Fibroblast of pulmonary artery (primary cell): Measurements from ENCODE around the gene S100A1.
A peak's percentile ranks its signal among the peaks of the same experiment; 100 is the strongest.

Source experiments
- DNase-seq: peaks from one replicate; pipeline ENCODE4 v3.0.0-alpha.2; 2010; ENCODE audit warnings: low read depth
- H3K4me3 ChIP-seq: replicated peaks from 2 replicates; pipeline ENCODE4 v1.5.1; 2011; ENCODE audit warnings: low read depth, mild to moderate bottlenecking, control low read depth, low read length, moderate library complexity
- TF ChIP-seq, protein P1 (sequence below): IDR thresholded peaks from 2 replicates; pipeline ENCODE4 v1.5.1; 2011; ENCODE audit warnings: mild to moderate bottlenecking, control low read depth, low read length, inconsistent platforms; ENCODE audit errors: missing control alignments

S100A1 gene

DNA sequence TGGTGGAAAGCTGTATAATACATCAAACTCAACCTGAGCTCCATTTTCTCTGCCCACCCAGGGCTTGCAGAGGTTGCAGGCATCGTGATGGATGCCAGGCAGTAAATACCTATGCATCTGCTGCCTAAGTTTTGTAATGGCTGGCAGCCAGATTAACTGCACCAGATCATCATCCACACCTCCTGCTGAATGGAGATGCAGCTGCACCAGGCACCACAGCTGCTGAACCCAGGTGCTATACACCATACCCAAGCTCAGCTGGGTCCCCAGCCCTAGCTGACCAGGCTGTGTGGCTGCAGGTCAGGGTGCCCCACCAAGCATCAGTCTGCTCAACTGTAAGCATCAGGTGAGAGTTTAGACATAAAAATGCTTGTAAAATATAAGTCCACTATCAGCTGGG, 23.5 kb downstream of the S100A1 start:
- H3K4me3 ChIP-seq = no peak overlapping the region
- TF ChIP-seq, protein P1, sequence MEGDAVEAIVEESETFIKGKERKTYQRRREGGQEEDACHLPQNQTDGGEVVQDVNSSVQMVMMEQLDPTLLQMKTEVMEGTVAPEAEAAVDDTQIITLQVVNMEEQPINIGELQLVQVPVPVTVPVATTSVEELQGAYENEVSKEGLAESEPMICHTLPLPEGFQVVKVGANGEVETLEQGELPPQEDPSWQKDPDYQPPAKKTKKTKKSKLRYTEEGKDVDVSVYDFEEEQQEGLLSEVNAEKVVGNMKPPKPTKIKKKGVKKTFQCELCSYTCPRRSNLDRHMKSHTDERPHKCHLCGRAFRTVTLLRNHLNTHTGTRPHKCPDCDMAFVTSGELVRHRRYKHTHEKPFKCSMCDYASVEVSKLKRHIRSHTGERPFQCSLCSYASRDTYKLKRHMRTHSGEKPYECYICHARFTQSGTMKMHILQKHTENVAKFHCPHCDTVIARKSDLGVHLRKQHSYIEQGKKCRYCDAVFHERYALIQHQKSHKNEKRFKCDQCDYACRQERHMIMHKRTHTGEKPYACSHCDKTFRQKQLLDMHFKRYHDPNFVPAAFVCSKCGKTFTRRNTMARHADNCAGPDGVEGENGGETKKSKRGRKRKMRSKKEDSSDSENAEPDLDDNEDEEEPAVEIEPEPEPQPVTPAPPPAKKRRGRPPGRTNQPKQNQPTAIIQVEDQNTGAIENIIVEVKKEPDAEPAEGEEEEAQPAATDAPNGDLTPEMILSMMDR = no peak
- DNase-seq = no peak

DNA sequence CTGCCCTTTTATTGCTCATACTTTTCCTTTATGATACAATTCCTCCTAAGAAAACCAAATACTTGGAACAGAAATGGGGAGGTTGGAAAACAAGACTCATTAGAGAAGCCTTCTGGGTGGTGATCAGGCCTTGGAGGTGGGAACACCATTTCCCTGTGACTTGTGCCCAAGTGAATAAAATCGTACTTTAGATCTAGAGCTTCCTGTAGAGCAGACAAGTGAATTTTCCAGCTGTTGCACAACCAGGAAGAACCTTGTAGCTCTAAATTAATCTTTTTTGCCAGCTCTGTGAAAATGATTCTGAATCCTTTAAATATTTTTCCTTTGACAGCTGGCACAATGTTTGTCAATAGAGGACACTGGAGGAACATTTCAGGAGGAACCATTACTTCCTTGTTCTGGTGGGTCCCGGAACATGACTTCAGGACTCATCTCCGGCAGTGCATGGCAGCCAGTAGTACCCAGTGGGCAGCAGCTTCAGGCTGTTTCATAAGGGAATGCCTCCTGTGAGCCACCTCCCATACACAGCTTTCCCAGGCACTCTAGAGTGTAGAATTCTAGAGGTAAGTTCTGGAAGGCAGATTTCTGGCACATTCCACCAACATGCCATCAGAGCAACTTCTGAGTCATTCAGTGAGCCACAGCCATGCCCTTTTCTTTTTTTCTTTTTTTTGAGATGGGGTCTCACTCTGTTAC, 24.7 kb downstream of the S100A1 start:
- peak; percentile 53 for DNase-seq
- H3K4me3 ChIP-seq = no peak overlapping the region
- TF ChIP-seq, protein P1 = no peak

DNA sequence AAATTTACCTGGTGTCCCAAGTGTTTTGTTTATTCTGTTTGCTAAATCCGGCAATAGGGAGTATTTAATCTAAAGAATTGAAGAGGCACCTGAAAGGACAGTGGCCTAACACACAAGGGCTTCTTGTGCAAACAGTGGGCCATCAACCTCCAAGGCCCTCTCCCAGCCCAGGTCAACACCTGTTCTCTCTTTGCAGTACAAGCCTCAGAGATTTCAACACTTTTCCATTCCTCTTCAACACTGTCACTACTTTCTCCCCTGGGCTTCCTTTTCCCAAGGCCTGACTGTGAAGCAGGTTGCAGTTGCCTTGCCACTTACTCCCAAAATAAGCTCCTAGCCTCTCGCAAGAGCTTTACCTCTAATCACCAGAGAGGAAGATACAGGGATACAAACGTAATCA, 27.1 kb downstream of the S100A1 start:
- TF ChIP-seq, protein P1 = no peak
- H3K4me3 ChIP-seq = no peak overlapping the region
- DNase-seq = no peak

DNA sequence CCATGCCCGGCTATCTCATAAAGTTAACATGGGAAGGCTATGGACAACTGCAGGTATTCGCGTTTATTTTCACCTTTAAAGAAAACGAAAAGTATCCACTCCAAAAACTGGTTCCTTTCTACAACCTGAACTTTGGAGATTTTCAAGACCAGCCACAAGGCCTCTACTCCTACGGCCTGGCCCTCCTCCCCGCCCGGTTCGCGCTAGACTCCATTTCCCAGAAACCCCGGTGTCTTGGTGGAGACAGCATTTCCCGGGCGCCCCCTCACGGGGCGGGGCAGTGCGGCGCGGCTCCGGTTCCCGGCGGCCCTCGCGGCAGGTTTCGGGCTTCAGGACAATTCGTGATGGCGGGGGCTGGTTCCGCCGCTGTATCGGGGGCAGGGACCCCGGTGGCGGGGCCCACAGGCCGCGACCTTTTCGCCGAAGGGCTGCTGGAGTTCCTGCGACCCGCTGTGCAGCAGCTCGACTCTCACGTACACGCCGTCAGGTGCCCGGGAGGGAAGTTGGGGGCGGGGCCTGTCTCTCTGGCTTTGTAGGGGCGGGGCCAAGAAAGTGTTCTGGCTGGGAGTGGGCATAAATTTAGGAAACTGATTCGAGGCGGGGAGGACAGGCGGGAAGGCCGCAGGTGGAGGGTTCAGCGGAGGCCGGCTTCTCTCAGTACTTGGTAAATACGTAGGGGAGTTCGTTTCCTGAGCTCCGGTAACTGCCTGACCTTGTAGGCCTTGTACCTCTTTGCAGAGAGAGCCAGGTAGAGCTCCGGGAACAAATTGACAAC, 30.4 kb downstream of the S100A1 start, which contains the start of gene SNAPIN:
Gene SNAPIN (plus strand): TSS at position 304 of the 775 bp plus-strand sequence. CDS start 41 bp downstream, at position 345.
- DNase-seq = peak; percentile 86
- TF ChIP-seq, protein P1 = no peak
- H3K4me3 ChIP-seq = peak within 1 kb of the TSS; percentile 93

DNA sequence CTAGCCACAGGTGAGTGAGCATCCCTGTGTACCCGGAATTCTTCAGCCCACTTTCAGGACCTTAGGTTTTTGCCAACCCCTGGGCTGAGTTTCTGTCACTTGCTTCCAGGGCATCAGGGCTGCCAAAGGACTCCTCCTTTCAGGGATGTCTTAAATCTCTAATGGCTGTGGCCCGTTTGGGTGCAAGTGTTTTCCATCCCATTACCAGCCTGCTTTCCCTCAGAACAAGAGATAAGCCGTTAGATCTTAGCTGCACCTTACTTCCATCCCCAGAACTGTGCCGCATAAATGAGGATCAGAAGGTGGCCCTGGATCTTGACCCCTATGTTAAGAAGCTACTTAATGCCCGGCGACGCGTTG, 30.9 kb downstream of the S100A1 start:
- DNase-seq = no peak
- peak overlapping the region; percentile 93 for H3K4me3 ChIP-seq
- TF ChIP-seq, protein P1 = no peak

DNA sequence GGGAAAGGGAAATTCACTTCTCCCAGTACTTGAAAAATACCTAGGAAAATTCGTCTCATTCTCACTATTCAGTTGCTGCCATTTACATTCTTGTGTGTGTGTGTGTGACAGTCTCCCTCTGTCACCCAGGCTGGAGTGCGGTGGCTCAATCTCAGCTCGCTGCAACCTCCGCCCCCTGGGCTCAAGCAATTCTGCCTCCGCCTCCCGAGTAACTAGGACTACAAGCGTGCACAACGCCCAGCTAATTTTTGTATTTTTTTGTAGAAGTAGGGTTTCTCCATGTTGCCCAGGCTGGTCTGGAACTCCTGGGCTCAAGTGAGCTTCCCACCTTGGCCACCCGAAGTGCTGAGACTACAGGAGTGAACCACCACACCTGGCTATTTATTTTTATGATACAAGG, 31.4 kb downstream of the S100A1 start:
- no peak for DNase-seq
- peak overlapping the region; percentile 93 for H3K4me3 ChIP-seq
- TF ChIP-seq, protein P1 = no peak
